Tibial nerve (tissue), 4 donors: ENCODE data around the gene PNPLA1.

ENCODE experiments used
- EP300 ChIP-seq, 2 donors: sonication (generic); formaldehyde crosslinking; IDR thresholded peaks; one replicate each; pipeline ENCODE4 v1.6.1; 2017; ENCODE audit warnings: antibody characterized with exemption in 2 of 2, mild to moderate bottlenecking in 1 of 2
- POLR2A ChIP-seq, 2 donors: fragments of 450-650 bp; IDR thresholded peaks; one replicate each; pipeline ENCODE4 v1.6.1; 2017; ENCODE audit warnings: antibody characterized with exemption in 2 of 2, mild to moderate bottlenecking in 2 of 2, moderate library complexity in 2 of 2
- TF ChIP-seq, protein P1 (sequence below), 5 experiments: fragments of 200-600 bp in 3 of 5; fragments of 450-650 bp in 2 of 5; sonication (generic) in 3 of 5; IDR thresholded peaks; one replicate each; pipeline ENCODE4 v1.5.1; 2016 to 2019; ENCODE audit warnings: antibody characterized with exemption in 5 of 5, mild to moderate bottlenecking in 3 of 5, moderate library complexity in 2 of 5

DNA sequence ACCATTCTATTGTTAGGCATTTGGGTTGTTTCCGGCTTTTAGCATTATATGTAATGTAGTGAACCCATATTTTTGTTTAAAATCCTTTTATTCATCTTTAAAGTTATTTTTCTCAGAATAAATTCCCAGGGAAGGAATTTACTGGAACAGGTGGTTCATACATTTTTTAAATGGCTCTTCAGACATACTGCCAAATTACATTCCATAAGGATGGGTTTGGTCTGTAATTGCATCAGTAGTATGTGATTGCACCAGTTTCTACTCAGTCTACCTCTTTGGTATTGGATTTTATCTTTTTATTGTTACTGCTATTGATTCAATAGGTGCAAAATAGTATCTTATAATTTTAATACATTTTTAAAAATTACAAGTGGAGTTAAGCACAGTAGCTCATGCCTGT is 46.2 kb upstream of the PNPLA1 start:
- no peak for TF ChIP-seq POLR2A (IDR thresholded peaks at IDR 0.05)
- TF ChIP-seq, protein P1, sequence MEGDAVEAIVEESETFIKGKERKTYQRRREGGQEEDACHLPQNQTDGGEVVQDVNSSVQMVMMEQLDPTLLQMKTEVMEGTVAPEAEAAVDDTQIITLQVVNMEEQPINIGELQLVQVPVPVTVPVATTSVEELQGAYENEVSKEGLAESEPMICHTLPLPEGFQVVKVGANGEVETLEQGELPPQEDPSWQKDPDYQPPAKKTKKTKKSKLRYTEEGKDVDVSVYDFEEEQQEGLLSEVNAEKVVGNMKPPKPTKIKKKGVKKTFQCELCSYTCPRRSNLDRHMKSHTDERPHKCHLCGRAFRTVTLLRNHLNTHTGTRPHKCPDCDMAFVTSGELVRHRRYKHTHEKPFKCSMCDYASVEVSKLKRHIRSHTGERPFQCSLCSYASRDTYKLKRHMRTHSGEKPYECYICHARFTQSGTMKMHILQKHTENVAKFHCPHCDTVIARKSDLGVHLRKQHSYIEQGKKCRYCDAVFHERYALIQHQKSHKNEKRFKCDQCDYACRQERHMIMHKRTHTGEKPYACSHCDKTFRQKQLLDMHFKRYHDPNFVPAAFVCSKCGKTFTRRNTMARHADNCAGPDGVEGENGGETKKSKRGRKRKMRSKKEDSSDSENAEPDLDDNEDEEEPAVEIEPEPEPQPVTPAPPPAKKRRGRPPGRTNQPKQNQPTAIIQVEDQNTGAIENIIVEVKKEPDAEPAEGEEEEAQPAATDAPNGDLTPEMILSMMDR (IDR thresholded peaks at IDR 0.05), result no peak
- no peak for TF ChIP-seq EP300 (IDR thresholded peaks at IDR 0.05)
